ENCODE data around the gene ACTR6.

The ACTR6 gene

DNA sequence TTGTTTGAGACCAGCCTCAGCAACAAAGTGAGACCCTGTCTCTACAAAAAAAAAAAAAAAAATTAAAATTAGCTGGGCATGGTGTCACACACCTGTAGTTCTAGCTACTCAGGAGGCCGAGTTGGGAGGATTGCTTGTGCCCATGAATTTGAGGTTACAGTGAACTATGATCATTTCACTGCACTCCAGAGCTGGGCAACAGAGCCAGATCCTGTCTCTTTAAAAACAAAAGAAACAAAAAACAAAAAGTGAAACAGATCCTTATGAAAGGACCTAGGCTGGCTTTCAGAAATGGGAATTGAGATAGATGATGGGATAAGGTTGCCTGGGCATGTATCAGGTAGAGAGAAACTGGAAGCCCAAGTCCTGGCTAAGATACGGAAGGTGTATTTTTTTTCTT lies 13.9 kb downstream of the ACTR6 start:
- Histone ChIP-seq H3K27ac (ENCODE audit: low read depth, low read length, poor library complexity, severe bottlenecking) (no peak overlapping the region), H3K79me2 (ENCODE audit: insufficient read depth, low read length) (no peaks in the 10 kb centered on the region), H3K9me3 (ENCODE audit: low read length) (no peaks in the 10 kb centered on the region), H4K20me1 (ENCODE audit: insufficient read depth, low read length) (no peaks in the 10 kb centered on the region), H3K9ac (ENCODE audit: low read length) (no peak overlapping the region), H3F3A (ENCODE audit: insufficient read depth, low read length) (no peaks in the 10 kb centered on the region), H3K4me1 (ENCODE audit: insufficient read depth, low read length, severe bottlenecking) (no peaks in the 10 kb centered on the region), H3K4me2 (ENCODE audit: low read length) (no peak overlapping the region), H3K36me3 (ENCODE audit: insufficient read depth, low read length) (peaks cover 89% of the 10 kb centered on the region), H3K27me3 (ENCODE audit: insufficient read depth, low read length) (no peaks in the 10 kb centered on the region), H3K9me2 (ENCODE audit: low read depth, low read length) (no peaks in the 10 kb centered on the region), H3K4me3 (ENCODE audit: low read depth, low read length, poor library complexity, severe bottlenecking) (no peak overlapping the region), H2AFZ (ENCODE audit: low read length) (no peak overlapping the region)
- TF ChIP-seq EZH2 (IDR thresholded peaks at IDR 0.05; ENCODE audit: borderline replicate concordance, low read length): no peak
- TF ChIP-seq, protein P1, sequence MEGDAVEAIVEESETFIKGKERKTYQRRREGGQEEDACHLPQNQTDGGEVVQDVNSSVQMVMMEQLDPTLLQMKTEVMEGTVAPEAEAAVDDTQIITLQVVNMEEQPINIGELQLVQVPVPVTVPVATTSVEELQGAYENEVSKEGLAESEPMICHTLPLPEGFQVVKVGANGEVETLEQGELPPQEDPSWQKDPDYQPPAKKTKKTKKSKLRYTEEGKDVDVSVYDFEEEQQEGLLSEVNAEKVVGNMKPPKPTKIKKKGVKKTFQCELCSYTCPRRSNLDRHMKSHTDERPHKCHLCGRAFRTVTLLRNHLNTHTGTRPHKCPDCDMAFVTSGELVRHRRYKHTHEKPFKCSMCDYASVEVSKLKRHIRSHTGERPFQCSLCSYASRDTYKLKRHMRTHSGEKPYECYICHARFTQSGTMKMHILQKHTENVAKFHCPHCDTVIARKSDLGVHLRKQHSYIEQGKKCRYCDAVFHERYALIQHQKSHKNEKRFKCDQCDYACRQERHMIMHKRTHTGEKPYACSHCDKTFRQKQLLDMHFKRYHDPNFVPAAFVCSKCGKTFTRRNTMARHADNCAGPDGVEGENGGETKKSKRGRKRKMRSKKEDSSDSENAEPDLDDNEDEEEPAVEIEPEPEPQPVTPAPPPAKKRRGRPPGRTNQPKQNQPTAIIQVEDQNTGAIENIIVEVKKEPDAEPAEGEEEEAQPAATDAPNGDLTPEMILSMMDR (IDR thresholded peaks at IDR 0.05; ENCODE audit: low read length): no peak

DNA sequence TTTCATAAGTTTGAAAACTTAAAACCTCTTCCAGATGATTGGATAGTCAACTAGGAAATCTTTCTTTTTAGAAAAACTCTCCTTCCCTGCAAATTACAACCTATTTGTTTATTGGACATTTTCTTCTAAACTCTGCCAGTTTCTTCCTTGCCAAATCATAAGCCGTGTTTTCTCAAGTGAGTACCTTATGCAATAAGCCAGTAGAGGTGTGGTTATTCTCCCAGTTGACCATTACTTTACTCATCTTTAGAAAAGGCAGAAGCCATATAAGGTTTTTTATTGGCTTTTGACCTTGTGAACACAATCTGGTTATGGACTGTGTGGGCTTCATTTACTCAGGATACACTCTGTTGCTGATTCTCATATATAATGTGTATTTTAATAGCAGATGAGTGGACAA lies 14.6 kb downstream of the ACTR6 start:
- Histone ChIP-seq H3K4me3 (ENCODE audit: low read depth, low read length, poor library complexity, severe bottlenecking) (no peak overlapping the region), H3K27ac (ENCODE audit: low read depth, low read length, poor library complexity, severe bottlenecking) (no peak overlapping the region), H2AFZ (ENCODE audit: low read length) (no peak overlapping the region), H3K4me2 (ENCODE audit: low read length) (no peak overlapping the region), H3K9me2 (ENCODE audit: low read depth, low read length) (no peaks in the 10 kb centered on the region), H3K9ac (ENCODE audit: low read length) (no peak overlapping the region), H4K20me1 (ENCODE audit: insufficient read depth, low read length) (no peaks in the 10 kb centered on the region), H3K36me3 (ENCODE audit: insufficient read depth, low read length) (peaks cover 89% of the 10 kb centered on the region), H3K4me1 (ENCODE audit: insufficient read depth, low read length, severe bottlenecking) (no peaks in the 10 kb centered on the region), H3K27me3 (ENCODE audit: insufficient read depth, low read length) (no peaks in the 10 kb centered on the region), H3K9me3 (ENCODE audit: low read length) (no peaks in the 10 kb centered on the region), H3K79me2 (ENCODE audit: insufficient read depth, low read length) (no peaks in the 10 kb centered on the region), H3F3A (ENCODE audit: insufficient read depth, low read length) (no peaks in the 10 kb centered on the region)
- TF ChIP-seq, protein P1 (IDR thresholded peaks at IDR 0.05; ENCODE audit: low read length): no peak
- TF ChIP-seq EZH2 (IDR thresholded peaks at IDR 0.05; ENCODE audit: borderline replicate concordance, low read length): no peak

DNA sequence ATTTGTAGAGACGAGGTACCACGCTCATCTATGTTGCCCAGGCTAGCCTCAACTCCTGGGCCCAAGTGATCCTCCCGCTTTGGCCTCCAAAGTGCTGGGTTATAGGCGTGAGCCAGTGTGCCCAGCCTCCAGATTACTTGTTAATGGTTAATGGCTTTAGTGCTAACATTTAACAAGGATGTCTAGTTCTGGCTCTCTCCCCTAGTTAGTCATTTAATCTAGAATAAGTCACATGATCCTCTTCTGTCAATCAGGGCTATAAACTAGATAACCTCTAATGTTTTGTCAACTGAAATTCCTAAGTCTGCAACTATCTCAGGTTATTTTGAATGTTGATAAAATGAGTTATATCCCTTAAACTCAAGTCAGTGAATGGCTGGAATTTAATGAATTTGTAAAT lies 15.7 kb downstream of the ACTR6 start:
- no peaks in the 10 kb centered on the region for H3K9me2 ChIP-seq (ENCODE audit: low read depth, low read length)
- H3K4me2 ChIP-seq (ENCODE audit: low read length): no peak overlapping the region
- H3K36me3 ChIP-seq (ENCODE audit: insufficient read depth, low read length): peaks cover 87% of the 10 kb centered on the region
- H3K9me3 ChIP-seq (ENCODE audit: low read length): no peaks in the 10 kb centered on the region
- H3K4me3 ChIP-seq (ENCODE audit: low read depth, low read length, poor library complexity, severe bottlenecking): no peak overlapping the region
- no peaks in the 10 kb centered on the region for H3K79me2 ChIP-seq (ENCODE audit: insufficient read depth, low read length)
- no peaks in the 10 kb centered on the region for H4K20me1 ChIP-seq (ENCODE audit: insufficient read depth, low read length)
- H3K4me1 ChIP-seq (ENCODE audit: insufficient read depth, low read length, severe bottlenecking): no peaks in the 10 kb centered on the region
- no peak overlapping the region for H2AFZ ChIP-seq (ENCODE audit: low read length)
- no peak overlapping the region for H3K27ac ChIP-seq (ENCODE audit: low read depth, low read length, poor library complexity, severe bottlenecking)
- H3K27me3 ChIP-seq (ENCODE audit: insufficient read depth, low read length): no peaks in the 10 kb centered on the region
- no peak for TF ChIP-seq EZH2 (IDR thresholded peaks at IDR 0.05; ENCODE audit: borderline replicate concordance, low read length)
- TF ChIP-seq, protein P1 (IDR thresholded peaks at IDR 0.05; ENCODE audit: low read length): no peak
- no peaks in the 10 kb centered on the region for H3F3A ChIP-seq (ENCODE audit: insufficient read depth, low read length)
- H3K9ac ChIP-seq (ENCODE audit: low read length): no peak overlapping the region
